Activated T-helper 17 cell treated with anti-CD3 and anti-CD28 coated beads, Interleukin-2, amount 50 U/mL, for 72 hours (primary cell): ENCODE results near the gene FOXB2. TPM values are rescaled to one million over a fixed set of nuclear protein-coding genes. Genes with fewer than 3 reads are reported as not detected.
"Not testable (repeated sequence)": the region's sequence is repeated elsewhere in the genome, so short reads cannot be mapped to it uniquely, and the experiment has no call there.

ENCODE experiments used
- ATAC-seq: fragments of 150-1000 bp; cut with Tn5 transposase; replicated peaks from 2 replicates; pipeline ENCODE4 v1.10.0; 2021; ENCODE audit warnings: mild to moderate bottlenecking, moderate library complexity
- H3K27ac Mint-ChIP-seq: one replicate; pipeline ENCODE4 v1.8.0; 2022; ENCODE audit warnings: mixed read lengths
- H3K27me3 Mint-ChIP-seq: one replicate; pipeline ENCODE4 v1.8.0; 2022; ENCODE audit warnings: mixed read lengths
- H3K36me3 Mint-ChIP-seq: one replicate; pipeline ENCODE4 v1.8.0; 2022; ENCODE audit warnings: low read depth, mild to moderate bottlenecking, mixed read lengths
- H3K4me1 Mint-ChIP-seq: one replicate; pipeline ENCODE4 v1.8.0; 2022; ENCODE audit warnings: mixed read lengths
- H3K4me3 Mint-ChIP-seq: one replicate; pipeline ENCODE4 v1.8.0; 2022; ENCODE audit warnings: mild to moderate bottlenecking, mixed read lengths
- H3K9me3 Mint-ChIP-seq: one replicate; pipeline ENCODE4 v1.8.0; 2022; ENCODE audit warnings: mixed read lengths
- total RNA-seq, 2 donors: library from RNA; stranded (reverse); gene quantifications; one replicate each; pipeline ENCODE4 v1.2.3, GENCODE V29; 2022

The FOXB2 gene
- total RNA-seq = not detected

GRCh38 chr9:77019236-77019925 lies at the start of gene FOXB2:
Gene FOXB2, plus strand, starts transcription at chr9:77019655. Its CDS starts 0 bp downstream, at chr9:77019655.
- ATAC-seq = no peak
- peak within 1 kb of the TSS; percentile 53 for H3K4me3 Mint-ChIP-seq
- peaks cover 5% of the 10 kb centered on the region for H3K4me1 Mint-ChIP-seq
- no peaks in the 10 kb centered on the region for H3K9me3 Mint-ChIP-seq
- H3K27me3 Mint-ChIP-seq = peaks cover 62% of the 10 kb centered on the region
- no peak within 1 kb of the TSS for H3K27ac Mint-ChIP-seq
- H3K36me3 Mint-ChIP-seq = no peaks in the 10 kb centered on the region

GRCh38 chr9:76969716-76970115 lies 49.7 kb upstream of the FOXB2 start:
- no peak overlapping the region for H3K4me3 Mint-ChIP-seq
- no peak for ATAC-seq
- H3K9me3 Mint-ChIP-seq = no peaks in the 10 kb centered on the region
- H3K27me3 Mint-ChIP-seq = peaks cover 8% of the 10 kb centered on the region
- no peaks in the 10 kb centered on the region for H3K4me1 Mint-ChIP-seq
- H3K36me3 Mint-ChIP-seq = no peaks in the 10 kb centered on the region
- H3K27ac Mint-ChIP-seq = no peak overlapping the region

- not testable (repeated sequence) for H3K27ac Mint-ChIP-seq, H3K36me3 Mint-ChIP-seq, H3K9me3 Mint-ChIP-seq, H3K4me3 Mint-ChIP-seq, H3K4me1 Mint-ChIP-seq, ATAC-seq
- peaks cover 14% of the 10 kb centered on the region for H3K27me3 Mint-ChIP-seq
Measured at GRCh38 chr9:76978831-76979230, 40.6 kb upstream of the FOXB2 start.

- H3K27ac Mint-ChIP-seq = no peak overlapping the region
- ATAC-seq = no peak
- H3K4me3 Mint-ChIP-seq = no peak overlapping the region
- H3K9me3 Mint-ChIP-seq = no peaks in the 10 kb centered on the region
- no peaks in the 10 kb centered on the region for H3K4me1 Mint-ChIP-seq
- peaks cover 14% of the 10 kb centered on the region for H3K27me3 Mint-ChIP-seq
- H3K36me3 Mint-ChIP-seq = no peaks in the 10 kb centered on the region
Measured at GRCh38 chr9:76980566-76980965, 38.9 kb upstream of the FOXB2 start.

GRCh38 chr9:76984486-76984885 lies 35.0 kb upstream of the FOXB2 start:
- Mint-ChIP-seq H3K9me3 (no peaks in the 10 kb centered on the region), H3K4me3 (no peak overlapping the region), H3K27me3 (peaks cover 7% of the 10 kb centered on the region), H3K36me3 (no peaks in the 10 kb centered on the region), H3K4me1 (no peaks in the 10 kb centered on the region), H3K27ac (no peak overlapping the region)
- ATAC-seq = no peak

- Mint-ChIP-seq H3K4me3 (no peak overlapping the region), H3K9me3 (no peaks in the 10 kb centered on the region), H3K27ac (no peak overlapping the region), H3K36me3 (no peaks in the 10 kb centered on the region), H3K27me3 (peaks cover 12% of the 10 kb centered on the region), H3K4me1 (no peaks in the 10 kb centered on the region)
- ATAC-seq = no peak
Measured at GRCh38 chr9:76985581-76985980, 33.9 kb upstream of the FOXB2 start.

GRCh38 chr9:76987594-76988200 lies 31.8 kb upstream of the FOXB2 start:
- Mint-ChIP-seq H3K4me1 (no peaks in the 10 kb centered on the region), H3K36me3 (no peaks in the 10 kb centered on the region), H3K4me3 (no peak overlapping the region), H3K9me3 (no peaks in the 10 kb centered on the region), H3K27ac (no peak overlapping the region), H3K27me3 (peaks cover 17% of the 10 kb centered on the region)
- ATAC-seq = no peak

GRCh38 chr9:76988941-76989340 lies 30.5 kb upstream of the FOXB2 start:
- no peak overlapping the region for H3K4me3 Mint-ChIP-seq
- H3K27me3 Mint-ChIP-seq = peaks cover 17% of the 10 kb centered on the region
- H3K9me3 Mint-ChIP-seq = no peaks in the 10 kb centered on the region
- no peak overlapping the region for H3K27ac Mint-ChIP-seq
- ATAC-seq = no peak
- H3K4me1 Mint-ChIP-seq = no peaks in the 10 kb centered on the region
- H3K36me3 Mint-ChIP-seq = no peaks in the 10 kb centered on the region

- Mint-ChIP-seq H3K4me3 (no peak overlapping the region), H3K27me3 (peaks cover 17% of the 10 kb centered on the region), H3K4me1 (no peaks in the 10 kb centered on the region), H3K36me3 (no peaks in the 10 kb centered on the region), H3K27ac (no peak overlapping the region), H3K9me3 (no peaks in the 10 kb centered on the region)
- no peak for ATAC-seq
Measured at GRCh38 chr9:76989501-76989900, 30.0 kb upstream of the FOXB2 start.

GRCh38 chr9:76996700-76997099 lies 22.8 kb upstream of the FOXB2 start:
- no peak overlapping the region for H3K4me3 Mint-ChIP-seq
- H3K9me3 Mint-ChIP-seq = no peaks in the 10 kb centered on the region
- no peak for ATAC-seq
- no peaks in the 10 kb centered on the region for H3K36me3 Mint-ChIP-seq
- no peaks in the 10 kb centered on the region for H3K4me1 Mint-ChIP-seq
- peaks cover 3% of the 10 kb centered on the region for H3K27me3 Mint-ChIP-seq
- no peak overlapping the region for H3K27ac Mint-ChIP-seq

- no peaks in the 10 kb centered on the region for H3K4me1 Mint-ChIP-seq
- H3K27me3 Mint-ChIP-seq = peaks cover 16% of the 10 kb centered on the region
- ATAC-seq = no peak
- H3K36me3 Mint-ChIP-seq = no peaks in the 10 kb centered on the region
- H3K9me3 Mint-ChIP-seq = no peaks in the 10 kb centered on the region
- H3K4me3 Mint-ChIP-seq = no peak overlapping the region
- no peak overlapping the region for H3K27ac Mint-ChIP-seq
Measured at GRCh38 chr9:76999261-76999660, 20.2 kb upstream of the FOXB2 start.

GRCh38 chr9:77000330-77000729 lies 19.1 kb upstream of the FOXB2 start:
- H3K27me3 Mint-ChIP-seq = peaks cover 19% of the 10 kb centered on the region
- H3K4me3 Mint-ChIP-seq = no peak overlapping the region
- no peaks in the 10 kb centered on the region for H3K4me1 Mint-ChIP-seq
- no peak overlapping the region for H3K27ac Mint-ChIP-seq
- no peaks in the 10 kb centered on the region for H3K9me3 Mint-ChIP-seq
- no peak for ATAC-seq
- H3K36me3 Mint-ChIP-seq = no peaks in the 10 kb centered on the region

- ATAC-seq = no peak
- H3K27me3 Mint-ChIP-seq = peaks cover 30% of the 10 kb centered on the region
- no peak overlapping the region for H3K27ac Mint-ChIP-seq
- no peak overlapping the region for H3K4me3 Mint-ChIP-seq
- no peaks in the 10 kb centered on the region for H3K9me3 Mint-ChIP-seq
- no peaks in the 10 kb centered on the region for H3K36me3 Mint-ChIP-seq
- no peaks in the 10 kb centered on the region for H3K4me1 Mint-ChIP-seq
Measured at GRCh38 chr9:77003366-77003765, 16.1 kb upstream of the FOXB2 start.

GRCh38 chr9:77005216-77005615 lies 14.2 kb upstream of the FOXB2 start:
- ATAC-seq = no peak

GRCh38 chr9:77010527-77010926 lies 8.9 kb upstream of the FOXB2 start:
- Mint-ChIP-seq H3K36me3 (no peaks in the 10 kb centered on the region), H3K9me3 (no peaks in the 10 kb centered on the region), H3K4me1 (no peaks in the 10 kb centered on the region), H3K4me3 (no peak overlapping the region), H3K27ac (no peak overlapping the region), H3K27me3 (peaks cover 47% of the 10 kb centered on the region)
- ATAC-seq = no peak

More at GRCh38 chr9:77005216-77005615, 14.2 kb upstream of the FOXB2 start:
- H3K4me3 Mint-ChIP-seq = no peak overlapping the region
- no peak overlapping the region for H3K27ac Mint-ChIP-seq
- H3K9me3 Mint-ChIP-seq = no peaks in the 10 kb centered on the region
- H3K36me3 Mint-ChIP-seq = no peaks in the 10 kb centered on the region
- H3K4me1 Mint-ChIP-seq = no peaks in the 10 kb centered on the region
- peaks cover 35% of the 10 kb centered on the region for H3K27me3 Mint-ChIP-seq
